Fibroblast of skin of left biceps (primary cell): Measurements from ENCODE around the gene WDCP.
"Not testable (repeated sequence)": the region's sequence is repeated elsewhere in the genome, so short reads cannot be mapped to it uniquely, and the experiment has no call there.

Experiments
- DNase-seq, 2 experiments: peaks; one replicate each; pipeline ENCODE4 v3.0.0-alpha.2; 2013; ENCODE audit warnings: low read depth in 2 of 2

WDCP gene, protein sequence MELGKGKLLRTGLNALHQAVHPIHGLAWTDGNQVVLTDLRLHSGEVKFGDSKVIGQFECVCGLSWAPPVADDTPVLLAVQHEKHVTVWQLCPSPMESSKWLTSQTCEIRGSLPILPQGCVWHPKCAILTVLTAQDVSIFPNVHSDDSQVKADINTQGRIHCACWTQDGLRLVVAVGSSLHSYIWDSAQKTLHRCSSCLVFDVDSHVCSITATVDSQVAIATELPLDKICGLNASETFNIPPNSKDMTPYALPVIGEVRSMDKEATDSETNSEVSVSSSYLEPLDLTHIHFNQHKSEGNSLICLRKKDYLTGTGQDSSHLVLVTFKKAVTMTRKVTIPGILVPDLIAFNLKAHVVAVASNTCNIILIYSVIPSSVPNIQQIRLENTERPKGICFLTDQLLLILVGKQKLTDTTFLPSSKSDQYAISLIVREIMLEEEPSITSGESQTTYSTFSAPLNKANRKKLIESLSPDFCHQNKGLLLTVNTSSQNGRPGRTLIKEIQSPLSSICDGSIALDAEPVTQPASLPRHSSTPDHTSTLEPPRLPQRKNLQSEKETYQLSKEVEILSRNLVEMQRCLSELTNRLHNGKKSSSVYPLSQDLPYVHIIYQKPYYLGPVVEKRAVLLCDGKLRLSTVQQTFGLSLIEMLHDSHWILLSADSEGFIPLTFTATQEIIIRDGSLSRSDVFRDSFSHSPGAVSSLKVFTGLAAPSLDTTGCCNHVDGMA

DNA sequence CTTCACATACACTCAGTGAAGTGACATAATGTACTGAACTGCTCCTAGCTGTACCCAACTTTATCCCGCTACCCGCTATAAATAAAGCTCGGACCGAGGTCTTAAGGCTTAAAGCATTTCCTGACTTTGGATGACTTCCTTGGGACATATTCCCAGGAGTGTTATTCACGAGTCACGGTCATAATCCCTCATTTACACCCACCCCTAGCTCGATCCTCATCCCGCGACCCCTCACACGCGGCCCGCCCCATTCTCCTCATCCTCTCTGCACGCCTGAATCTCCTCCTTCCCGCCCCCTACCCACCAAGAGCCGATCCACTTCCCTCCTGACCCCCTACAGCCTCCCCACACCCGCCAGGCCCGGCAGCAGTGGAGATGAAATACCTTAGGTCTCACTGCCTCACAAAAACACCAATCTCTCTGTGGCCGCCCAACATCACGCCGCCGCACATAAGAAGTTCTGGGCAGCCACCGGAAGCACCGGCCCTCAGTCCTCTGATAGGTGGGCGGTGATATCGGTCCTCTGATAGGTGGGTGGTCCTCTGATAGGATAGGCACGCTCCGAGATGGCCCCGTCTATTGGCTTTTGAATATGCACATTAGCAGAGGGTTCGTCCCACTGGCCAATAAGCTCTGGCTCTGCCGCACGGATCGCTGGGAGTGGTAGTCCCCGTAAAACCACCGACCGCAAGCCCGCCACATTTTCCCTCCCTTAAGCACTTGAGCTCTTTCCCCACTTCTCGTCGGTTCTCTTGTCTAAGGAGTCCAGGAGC, at the start of gene WDCP:
Gene WDCP (minus strand): TSS at position 462 of the 773 bp plus-strand sequence. CDS start 7,897 bp downstream, outside the sequence.
- peak; percentile 95 for DNase-seq

DNA sequence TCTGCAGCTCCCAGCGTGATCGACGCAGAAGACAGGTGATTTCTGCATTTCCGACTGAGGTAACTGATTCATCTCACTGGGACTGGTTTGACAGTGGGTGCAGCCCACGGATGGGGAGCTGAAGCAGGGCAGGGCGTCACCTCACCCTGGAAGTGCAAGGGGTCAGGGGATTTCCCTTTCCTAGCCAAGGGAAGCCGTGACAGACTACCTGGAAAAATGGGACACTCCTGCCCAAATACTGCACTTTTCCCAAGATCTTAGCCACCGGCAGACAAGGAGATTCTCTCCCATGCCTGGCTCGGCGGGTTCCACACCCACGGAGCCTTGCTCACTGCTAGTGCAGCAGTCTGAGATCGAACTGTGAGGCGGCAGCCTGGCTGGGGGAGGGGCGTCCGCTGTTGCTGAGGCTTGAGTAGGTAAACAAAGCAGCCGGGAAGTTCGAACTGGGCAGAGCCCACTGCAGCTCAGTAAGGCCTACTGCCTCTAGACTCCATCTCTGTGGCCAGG, 48.0 kb upstream of the WDCP start:
- not testable (repeated sequence) for DNase-seq

DNA sequence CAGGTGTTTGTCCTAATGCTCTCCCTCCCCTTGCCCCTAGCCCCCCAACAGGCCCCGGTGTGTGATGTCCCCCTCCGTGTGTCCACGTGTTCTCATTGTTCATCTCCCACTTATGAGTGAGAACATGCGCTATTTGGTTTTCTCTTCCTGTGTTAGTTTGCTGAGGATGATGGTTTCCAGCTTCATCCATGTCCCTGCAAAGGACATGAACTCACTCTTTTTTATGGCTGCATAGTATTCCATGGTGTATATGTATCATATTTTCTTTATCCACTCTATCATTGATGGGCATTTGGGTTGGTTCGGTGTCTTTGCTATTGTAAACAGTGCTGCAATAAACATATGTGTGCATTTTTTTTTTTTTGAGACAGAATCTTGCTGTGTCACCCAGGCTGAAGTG, 46.1 kb upstream of the WDCP start:
- not testable (repeated sequence) for DNase-seq

DNA sequence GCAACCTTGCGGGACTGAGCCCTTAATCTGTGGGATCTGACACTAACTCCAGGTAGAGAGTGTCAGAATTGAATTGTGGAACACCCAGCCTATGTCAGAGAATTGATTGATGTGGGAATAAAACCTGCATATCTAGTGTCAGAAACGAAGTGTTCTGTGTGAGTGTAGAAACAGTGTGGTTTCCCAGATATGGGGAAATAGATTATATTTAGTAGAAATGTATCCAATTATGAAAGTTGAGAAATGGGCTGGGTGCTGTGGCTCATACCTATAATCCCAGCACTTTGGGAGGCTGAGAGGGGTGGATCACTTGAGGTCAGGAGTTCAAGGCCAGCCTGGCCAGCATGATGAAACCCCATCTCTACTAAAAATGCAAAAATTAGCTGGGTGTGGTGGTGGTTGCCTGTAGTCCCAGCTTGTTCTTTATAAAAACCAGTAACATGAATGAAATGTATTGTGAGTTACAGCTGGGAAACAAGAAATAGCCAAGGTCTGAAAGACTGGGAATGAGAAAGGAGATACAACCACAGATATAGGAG, 41.7 kb upstream of the WDCP start:
- DNase-seq: no peak

DNA sequence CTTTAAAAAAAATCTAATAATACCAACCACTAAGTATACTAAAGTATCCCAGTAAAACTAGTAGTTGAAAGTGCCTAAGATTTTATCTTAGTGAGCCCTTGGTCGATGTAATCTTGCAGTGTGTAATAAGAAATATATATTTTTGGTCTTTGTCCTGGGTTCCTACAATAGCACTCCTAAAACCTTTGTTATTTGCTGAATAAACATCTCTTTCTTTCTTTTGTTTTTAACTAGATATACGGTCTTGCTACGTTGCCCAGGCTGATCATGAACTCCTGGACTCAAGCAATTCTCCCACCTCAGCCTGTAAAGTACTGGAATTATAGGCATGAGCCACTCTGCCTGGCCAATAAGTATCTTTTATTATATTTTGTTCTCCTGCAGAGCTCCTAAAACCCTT, 39.8 kb upstream of the WDCP start:
- no peak for DNase-seq

DNA sequence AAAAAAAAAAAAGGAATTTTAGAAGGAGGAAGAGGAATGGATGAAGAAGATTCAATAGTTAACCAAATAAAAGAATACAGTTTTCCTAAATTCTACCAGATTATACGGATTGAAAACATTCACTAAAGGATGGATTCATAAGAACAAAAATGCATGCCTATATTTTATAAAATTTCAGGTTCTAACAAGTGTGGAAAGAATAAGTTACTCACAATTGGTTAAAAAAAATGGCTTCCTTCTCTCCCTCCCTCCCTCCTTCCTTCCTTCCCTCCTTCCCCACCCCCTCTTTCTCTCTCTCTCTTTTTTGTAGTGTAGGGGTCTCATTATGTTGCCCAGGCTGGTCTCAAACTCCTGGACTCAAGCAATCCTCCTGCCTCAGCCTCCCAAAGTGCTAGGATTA, 39.0 kb upstream of the WDCP start:
- no peak for DNase-seq

DNA sequence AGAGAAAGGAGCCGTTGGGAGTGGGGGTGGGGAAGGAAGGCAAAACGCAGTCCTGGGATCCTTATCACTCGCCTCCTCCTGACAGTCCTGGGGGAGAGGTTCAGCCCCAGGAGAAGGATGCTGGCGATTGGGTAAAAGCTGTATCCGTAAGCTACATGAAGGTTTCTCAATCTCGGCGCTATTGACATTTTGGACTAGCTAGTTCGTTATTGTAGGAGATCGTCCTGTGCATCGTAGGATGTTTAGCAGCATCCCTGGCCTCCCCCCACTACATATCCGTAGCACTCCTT, 38.0 kb upstream of the WDCP start:
- DNase-seq: no peak

DNA sequence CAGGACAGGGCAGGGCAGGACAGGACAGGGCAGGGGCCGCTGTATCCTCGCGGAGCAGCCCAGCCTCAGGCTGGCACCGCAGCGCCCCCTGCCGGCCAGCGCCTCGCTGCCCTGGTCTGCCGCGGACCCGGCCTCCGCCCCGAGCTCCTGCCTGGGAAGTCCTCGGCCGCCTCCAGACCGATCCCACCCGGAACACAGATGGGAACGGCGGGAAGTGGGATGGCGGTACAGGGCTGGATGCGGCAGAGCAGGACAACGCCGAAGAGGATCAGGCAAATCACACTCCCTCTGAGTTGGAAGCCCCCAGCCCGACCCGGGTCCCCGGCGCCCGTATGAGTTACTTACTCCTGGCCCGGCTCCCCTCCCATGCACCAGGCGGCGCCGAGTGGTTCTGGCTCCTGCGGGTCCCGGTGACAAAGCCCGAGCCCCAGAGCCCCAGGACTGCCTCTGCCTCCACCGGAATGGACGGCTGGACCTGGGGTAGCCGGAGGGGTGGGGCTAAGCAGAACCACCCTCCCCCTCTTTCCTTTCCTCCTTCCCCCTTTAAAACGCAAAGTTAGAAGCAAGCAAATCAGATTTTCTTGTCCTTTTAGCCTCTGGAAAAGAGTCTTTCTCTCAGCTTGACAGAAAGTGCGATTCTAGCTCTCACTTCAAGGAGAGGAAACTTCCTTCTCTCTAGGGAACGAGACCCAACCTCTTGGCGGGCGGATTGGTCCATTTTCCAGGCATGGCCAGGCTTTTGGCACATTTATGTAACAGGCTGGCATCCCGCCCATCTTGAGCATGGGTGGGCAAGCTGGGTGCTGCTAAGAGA, 37.4 kb upstream of the WDCP start, which contains the start of gene TP53I3:
Gene TP53I3 (minus strand): TSS at position 449 of the 814 bp plus-strand sequence. CDS start 508 bp downstream, outside the sequence.
- DNase-seq: peak; percentile 61 to 62

DNA sequence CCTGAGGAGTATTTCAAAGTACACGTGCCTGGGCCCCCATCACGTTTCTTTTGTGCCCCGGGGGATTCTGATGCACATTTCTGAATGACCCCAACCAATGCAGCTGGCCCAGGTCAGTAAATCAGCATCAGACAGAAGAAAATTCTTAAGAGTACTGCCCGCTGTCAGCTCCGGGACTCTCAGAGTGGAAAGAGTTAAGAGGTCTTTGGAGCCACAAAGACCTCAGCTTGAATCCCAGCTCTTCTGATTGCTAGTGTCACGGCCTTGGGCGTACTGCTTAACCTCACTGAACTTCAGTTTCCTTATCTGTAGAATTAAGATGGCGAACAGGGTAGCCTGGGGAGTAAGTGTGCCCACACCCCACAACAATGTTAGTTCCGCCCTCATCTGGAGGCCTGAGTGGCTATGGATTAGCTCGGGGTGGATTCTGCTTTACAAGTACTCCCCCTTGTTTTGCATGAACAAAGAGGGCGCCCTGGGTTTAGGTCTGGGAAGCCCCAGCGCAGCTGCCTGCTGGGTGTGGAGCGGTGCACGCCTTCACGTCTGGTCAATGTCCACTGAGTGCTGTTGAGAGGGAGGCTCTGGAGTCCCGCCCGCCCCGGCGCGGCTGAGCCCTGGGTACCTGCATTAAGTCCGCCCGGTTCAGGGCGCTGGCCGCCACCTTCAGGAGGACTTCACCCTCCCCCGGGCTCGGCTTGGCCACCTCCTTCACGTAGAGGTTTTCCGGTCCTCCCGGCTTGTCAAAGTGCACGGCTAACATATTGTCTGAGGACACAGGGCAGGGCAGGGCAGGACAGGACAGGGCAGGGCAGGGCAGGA, 36.6 kb upstream of the WDCP start:
- peak; percentile 68 to 70 for DNase-seq

DNA sequence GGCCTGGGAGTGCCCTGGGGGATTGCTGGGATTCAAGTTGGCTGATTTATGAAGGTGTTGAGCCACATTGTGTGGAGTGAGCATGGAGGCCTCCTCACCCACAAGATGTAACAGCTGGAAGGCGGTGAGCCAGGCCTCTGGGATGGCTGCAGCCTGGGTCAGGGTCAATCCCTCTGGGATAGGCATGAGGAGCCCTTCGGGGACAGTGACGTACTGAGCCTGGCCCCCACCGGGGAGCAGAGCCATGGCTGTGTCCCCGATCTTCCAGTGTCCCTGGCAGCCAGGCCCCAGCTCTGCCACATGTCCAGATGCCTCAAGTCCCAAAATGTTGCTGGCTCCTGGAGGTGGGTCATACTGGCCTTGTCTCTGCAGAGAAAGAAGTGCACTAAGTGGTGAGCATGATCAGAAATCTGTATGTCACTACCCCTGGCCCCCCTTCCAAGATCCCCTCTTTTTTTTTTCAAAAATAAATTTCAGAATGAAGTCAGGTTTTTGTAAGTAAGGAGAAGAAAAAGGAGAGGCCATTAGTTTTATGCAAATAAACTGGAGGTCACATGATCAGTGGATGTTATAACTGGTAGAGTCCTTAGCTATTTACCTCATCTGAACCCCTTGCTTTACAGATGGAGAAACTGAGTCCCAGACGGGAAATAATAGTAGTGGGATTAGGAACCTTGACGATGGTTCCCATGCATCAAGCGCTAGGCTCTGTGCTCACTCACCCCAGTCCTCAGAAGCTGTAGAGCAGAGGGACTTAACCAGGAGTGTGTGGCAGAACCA, 35.8 kb upstream of the WDCP start:
- DNase-seq: no peak

DNA sequence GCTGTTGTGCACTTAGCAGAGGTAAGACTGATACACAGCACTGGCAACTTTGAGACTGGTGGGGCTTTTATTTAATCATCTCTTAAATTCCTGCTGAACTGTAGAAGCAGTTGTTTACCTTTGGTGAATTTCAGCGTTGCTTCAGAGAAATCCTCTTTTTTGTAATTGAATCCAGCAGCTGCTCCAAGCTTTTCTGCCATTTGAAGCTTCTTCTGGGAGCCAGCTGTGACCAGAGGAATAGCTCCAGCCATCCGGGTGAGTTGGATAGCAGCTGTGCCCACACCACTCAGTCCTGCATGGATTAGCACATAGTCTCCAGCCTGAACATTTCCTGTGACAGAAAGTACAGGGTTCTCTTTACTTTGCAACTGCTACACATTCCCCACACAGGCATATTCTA, 33.5 kb upstream of the WDCP start:
- no peak for DNase-seq

DNA sequence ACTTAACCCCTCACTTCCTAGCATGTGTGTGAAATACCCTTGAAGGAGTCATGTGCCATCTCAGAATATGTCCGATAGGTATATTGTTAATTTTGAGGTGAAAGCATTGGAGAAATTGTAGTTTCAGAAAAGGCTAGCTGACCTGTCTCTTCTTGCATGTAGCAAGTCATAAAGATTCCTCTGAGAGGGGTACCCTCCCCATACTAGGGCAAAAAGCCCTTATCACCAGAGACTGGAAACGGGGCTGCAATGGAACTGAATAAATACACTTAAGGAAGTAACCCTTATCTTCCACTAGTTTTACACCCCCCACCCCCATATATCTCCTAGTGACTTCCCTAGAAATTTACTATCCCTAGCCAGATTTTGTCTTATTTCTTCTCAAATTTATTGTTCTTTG, 30.7 kb upstream of the WDCP start:
- no peak for DNase-seq

DNA sequence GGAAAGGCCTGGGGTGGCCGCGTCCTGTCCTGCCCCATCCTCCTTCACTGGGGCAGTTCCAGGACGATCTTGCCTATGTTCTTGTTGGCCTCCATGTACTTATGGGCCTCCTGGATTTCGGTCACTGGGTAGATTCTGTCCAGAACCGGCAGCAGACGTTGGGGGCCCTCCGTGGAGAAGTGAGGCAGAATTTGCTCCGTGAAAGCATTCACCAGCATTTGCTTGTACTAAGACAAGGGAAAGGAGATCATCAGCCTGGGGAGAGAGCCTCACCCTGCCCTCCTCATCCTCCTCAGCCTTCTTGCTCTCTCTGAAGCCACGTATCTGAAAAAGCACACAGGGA, 30.3 kb upstream of the WDCP start:
- DNase-seq: no peak

DNA sequence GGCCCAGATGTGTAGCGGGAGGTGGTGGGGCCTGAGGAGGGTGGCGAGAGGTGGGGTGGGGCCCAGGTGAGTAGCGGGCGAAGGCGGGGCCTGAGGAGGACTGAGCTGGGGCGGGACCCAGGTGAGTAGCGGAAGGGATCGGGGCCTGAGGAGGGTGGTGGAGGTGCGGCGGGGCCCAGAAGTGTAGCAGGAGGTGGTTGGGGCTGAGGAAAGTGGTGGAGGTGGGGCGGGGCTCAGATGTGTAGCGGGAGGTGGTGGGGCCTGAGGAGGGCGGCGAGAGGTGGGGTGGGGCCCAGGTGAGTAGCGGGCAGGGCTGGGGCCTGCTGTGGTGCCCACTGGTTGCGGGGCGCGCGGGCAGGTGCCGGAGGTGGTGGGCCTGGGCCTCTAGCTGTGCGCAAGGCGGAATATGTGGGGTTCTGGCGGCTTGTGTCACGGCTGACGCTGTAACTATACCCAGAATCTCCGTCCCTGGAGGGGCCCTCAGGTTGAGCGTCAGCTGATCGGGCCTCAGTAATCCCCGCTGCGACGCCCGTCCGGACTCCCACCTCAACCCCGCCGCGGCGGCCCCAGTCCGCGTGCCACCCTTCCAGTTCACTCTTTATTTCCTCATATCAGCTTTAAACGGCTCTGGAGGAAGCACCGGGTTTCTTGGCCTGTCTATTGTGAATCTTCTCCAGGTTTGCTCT, 29.8 kb upstream of the WDCP start:
- DNase-seq: no peak

DNA sequence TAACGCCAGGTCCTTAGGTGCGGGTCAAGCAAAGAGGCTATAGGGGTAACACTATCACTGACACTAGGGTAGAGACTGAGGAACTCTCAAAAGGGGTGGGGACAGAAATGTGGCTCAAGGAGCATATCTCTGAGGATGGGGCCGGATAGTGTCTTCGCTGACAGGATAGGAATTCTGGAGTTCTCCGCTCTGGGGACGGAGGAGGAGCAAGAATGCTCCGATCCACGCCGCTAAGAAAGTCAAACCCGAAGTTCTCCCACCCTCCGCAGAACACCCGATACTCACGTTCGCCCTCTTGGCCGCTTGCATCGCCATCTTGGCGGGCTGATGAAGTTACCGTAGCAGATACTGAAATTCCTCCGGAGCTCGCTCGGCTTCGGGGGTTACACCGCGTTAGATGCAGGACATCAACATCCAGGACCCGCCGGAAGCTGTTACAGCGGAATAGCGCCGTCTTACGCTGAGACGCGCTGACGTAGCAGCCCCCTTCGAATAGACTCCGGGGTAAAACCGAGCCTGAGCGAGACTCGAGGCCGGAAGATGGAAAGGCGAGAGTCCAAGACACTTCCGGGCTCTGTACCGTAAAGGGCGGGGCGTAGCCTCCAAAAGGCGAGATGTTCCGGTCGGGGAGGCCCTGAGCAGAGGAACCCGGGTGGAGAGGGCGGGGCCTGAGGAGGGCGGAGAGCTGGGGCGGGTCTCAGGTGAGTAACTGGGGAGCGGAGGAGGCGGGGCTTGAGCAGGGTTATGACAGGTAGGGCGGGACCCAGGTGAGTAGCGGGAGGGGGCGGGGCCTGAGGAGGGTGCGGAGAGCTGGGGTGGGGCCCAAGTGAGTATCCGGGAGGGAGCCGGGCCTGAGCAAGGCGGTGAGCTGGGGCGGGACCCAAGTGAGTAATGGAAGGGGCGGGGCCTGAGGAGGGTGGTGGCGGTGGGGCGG, 29.0 kb upstream of the WDCP start, which contains the start of gene SF3B6:
Gene SF3B6 (minus strand): TSS at position 412 of the 934 bp plus-strand sequence. CDS start 97 bp downstream, at position 315.
- peak; percentile 94 to 95 for DNase-seq

DNA sequence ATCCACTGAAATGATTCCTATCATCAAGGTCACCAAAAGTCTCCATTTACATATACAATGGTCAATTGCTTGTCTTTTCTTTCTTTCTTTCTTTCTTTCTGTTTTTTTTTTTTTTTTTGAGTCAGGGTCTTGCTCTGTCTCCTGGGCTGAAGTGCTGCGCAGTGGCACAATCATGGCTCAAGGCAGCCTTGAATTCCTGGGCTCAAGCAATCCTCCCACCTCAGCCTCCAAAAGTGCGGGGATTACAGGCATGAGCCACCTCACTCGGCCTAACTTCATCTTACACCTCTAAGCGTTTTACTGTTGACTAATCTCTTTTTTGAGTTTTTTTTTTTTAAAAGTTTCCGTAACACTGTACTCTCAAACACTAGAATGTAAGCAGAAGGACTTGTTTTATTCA, 28.1 kb upstream of the WDCP start:
- DNase-seq: no peak

DNA sequence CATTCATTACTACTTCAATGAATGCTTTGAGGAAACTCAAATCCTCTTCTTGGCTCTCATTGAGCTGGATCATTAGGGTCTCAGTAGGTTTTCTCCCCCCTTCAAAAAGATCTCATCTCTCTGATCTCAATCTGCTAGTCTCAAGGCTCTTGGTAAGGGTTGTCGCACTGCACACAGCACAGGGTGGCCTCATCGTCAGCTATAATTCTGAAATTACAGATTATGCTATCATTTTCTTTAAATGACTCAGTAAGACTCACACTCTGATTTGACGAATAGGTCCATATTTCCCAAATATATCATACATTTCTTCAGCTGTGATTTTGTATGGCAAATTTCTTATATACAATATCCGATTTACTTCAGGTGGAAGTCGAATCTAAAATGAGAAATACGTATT, 26.6 kb upstream of the WDCP start:
- no peak for DNase-seq

DNA sequence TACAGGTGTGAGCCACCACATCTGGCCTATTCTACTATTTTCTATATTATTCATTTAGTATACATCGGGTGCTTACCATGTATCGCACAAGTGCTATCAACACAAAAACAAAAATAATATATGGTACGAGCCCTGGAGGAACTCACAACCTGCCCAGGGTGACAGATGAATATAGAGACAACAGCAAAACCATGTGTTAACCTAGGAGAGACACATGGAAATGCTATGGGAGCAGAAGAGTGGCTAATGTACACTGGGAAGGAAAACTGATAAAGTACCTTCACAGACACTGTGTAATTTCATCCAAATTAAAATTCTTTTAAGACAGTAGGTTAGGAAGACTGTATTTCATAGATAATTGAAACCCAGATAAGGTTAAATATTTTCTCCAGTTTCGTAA, 25.1 kb upstream of the WDCP start:
- DNase-seq: no peak
